ENCODE results near the gene CREB5. TPM values are rescaled to one million over a fixed set of nuclear protein-coding genes. Genes with fewer than 3 reads are reported as not detected.

CREB5 gene
- total RNA-seq, 1 experiment from 2014 or later, result 2.1 TPM

DNA sequence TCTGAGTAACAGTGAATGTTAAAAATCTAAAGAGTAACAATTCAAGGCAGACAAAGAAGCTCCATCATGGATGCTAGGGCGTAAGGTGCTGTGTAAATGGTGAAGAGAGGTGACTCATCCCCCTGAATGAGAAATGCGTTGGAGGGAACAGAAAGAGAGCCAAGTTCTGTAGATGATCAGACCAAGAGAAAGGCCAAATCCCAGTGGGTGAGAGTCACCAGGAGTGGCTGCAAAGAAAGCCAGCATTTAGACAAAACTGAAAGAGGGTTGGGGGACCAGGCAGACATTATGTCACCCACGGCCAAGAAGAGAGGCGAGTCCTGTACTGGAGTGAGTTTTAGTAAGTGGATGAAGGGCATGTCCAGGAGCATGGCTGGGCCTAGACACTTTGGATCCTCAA is 392.7 kb downstream of the CREB5 start:
- no TSS peak for BruUV-seq (replicated peaks)
- ChIA-PET POLR2A (ENCODE audit: unreplicated experiment) (no interaction called here), CTCF (no interaction called here)
- H3F3A ChIP-seq (ENCODE audit: insufficient read depth, low read depth), result no peaks in the 10 kb centered on the region
- no peaks in the 10 kb centered on the region for H3K36me3 ChIP-seq (ENCODE audit: low read depth)
- peaks cover 4% of the 10 kb centered on the region; the same call in 1 of the 2 replicates for H3K9me2 ChIP-seq (ENCODE audit: insufficient read depth)
- intact Hi-C loops (cut with micrococcal nuclease; ENCODE audit: unreplicated experiment), result no loop called here
- H4K20me1 ChIP-seq (ENCODE audit: insufficient read depth), result no peaks in the 10 kb centered on the region
- no peak for DNase-seq
- no peak overlapping the region for H3K4me3 ChIP-seq
- H3K27me3 ChIP-seq (ENCODE audit: insufficient read depth, low read depth), result no peaks in the 10 kb centered on the region
- no peaks in the 10 kb centered on the region for H3K79me2 ChIP-seq (ENCODE audit: low read depth)
- no peaks in the 10 kb centered on the region for H3K9me3 ChIP-seq (ENCODE audit: insufficient read depth, low read depth)
- no peak overlapping the region for H3K27ac ChIP-seq
- no peak for TF ChIP-seq EZH2 (IDR thresholded peaks at IDR 0.05; ENCODE audit: low read depth)
- H3K4me1 ChIP-seq (replicated peaks; ENCODE audit: insufficient read depth), result 0 out of 2 replicates have a peak, but pooled peaks cover 6% of the 10 kb centered on the region
- H3K4me2 ChIP-seq, result no peak overlapping the region
- no peak overlapping the region for H2AFZ ChIP-seq

- H4K20me1 ChIP-seq (ENCODE audit: insufficient read depth), result no peaks in the 10 kb centered on the region
- no TSS peak for BruUV-seq (replicated peaks)
- H3F3A ChIP-seq (ENCODE audit: insufficient read depth, low read depth), result no peaks in the 10 kb centered on the region
- 0 out of 2 replicates have a peak, but pooled peaks cover 6% of the 10 kb centered on the region for H3K4me1 ChIP-seq (replicated peaks; ENCODE audit: insufficient read depth)
- no peaks in the 10 kb centered on the region for H3K9me3 ChIP-seq (ENCODE audit: insufficient read depth, low read depth)
- no peak overlapping the region for H3K27ac ChIP-seq
- intact Hi-C loops (cut with micrococcal nuclease; ENCODE audit: unreplicated experiment), result no loop called here
- TF ChIP-seq CTCF (conservative IDR thresholded peaks at IDR 0.05) (no peak), EZH2 (IDR thresholded peaks at IDR 0.05; ENCODE audit: low read depth) (no peak)
- H2AFZ ChIP-seq, result no peak overlapping the region
- CTCF ChIA-PET, result no interaction called here
- peaks cover 4% of the 10 kb centered on the region; the same call in 1 of the 2 replicates for H3K9me2 ChIP-seq (ENCODE audit: insufficient read depth)
- POLR2A ChIA-PET (ENCODE audit: unreplicated experiment), result no interaction called here
- no peaks in the 10 kb centered on the region for H3K36me3 ChIP-seq (ENCODE audit: low read depth)
- H3K27me3 ChIP-seq (ENCODE audit: insufficient read depth, low read depth), result no peaks in the 10 kb centered on the region
- H3K4me2 ChIP-seq, result no peak overlapping the region
- H3K4me3 ChIP-seq, result no peak overlapping the region
- DNase-seq, result no peak
- no peaks in the 10 kb centered on the region for H3K79me2 ChIP-seq (ENCODE audit: low read depth)
Measured at GRCh38 chr7:28806841-28807240, 394.5 kb downstream of the CREB5 start.

DNA sequence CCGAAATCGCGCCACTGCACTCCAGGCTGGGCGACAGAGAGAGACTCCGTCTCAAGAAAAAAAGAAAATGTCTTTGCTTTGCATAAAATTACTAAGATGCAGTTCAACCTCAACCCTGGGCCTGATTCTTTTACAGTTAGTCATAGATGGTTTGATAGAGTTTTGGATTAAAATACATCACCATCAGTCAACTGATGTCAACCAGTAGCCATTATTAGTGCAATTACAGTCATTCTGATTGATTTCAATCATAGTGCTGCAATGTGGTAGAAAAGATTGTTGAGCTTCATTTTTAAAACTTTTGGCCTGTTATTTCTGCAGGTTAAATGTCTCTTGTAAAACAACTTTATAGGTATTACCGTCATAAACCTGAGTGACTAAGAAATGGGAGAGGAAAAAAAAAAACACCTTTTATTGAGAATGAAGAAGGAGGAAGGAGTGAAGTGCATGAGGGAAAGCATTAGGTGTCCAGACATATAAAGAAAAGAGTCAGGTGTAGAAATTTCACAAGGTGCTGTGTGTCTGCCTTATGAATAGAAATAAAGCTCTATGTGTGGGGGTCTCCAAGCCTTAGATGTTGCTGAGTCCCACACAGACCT is 395.2 kb downstream of the CREB5 start:
- Histone ChIP-seq H3K4me1 (replicated peaks; ENCODE audit: insufficient read depth) (0 out of 2 replicates have a peak, but pooled peaks cover 6% of the 10 kb centered on the region), H4K20me1 (ENCODE audit: insufficient read depth) (no peaks in the 10 kb centered on the region), H2AFZ (no peak overlapping the region), H3K27me3 (ENCODE audit: insufficient read depth, low read depth) (no peaks in the 10 kb centered on the region), H3K9me3 (ENCODE audit: insufficient read depth, low read depth) (no peaks in the 10 kb centered on the region), H3K27ac (no peak overlapping the region), H3K4me2 (no peak overlapping the region), H3K9me2 (ENCODE audit: insufficient read depth) (peaks cover 7% of the 10 kb centered on the region; the same call in 1 of the 2 replicates), H3K79me2 (ENCODE audit: low read depth) (no peaks in the 10 kb centered on the region), H3K36me3 (ENCODE audit: low read depth) (no peaks in the 10 kb centered on the region), H3K4me3 (no peak overlapping the region), H3F3A (ENCODE audit: insufficient read depth, low read depth) (no peaks in the 10 kb centered on the region)
- CTCF ChIA-PET, result no interaction called here
- TF ChIP-seq EZH2 (IDR thresholded peaks at IDR 0.05; ENCODE audit: low read depth), result no peak
- no peak for TF ChIP-seq CTCF (conservative IDR thresholded peaks at IDR 0.05)
- POLR2A ChIA-PET (ENCODE audit: unreplicated experiment), result no interaction called here
- DNase-seq, result no peak
- intact Hi-C loops (cut with micrococcal nuclease; ENCODE audit: unreplicated experiment), result no loop called here
- no TSS peak for BruUV-seq (replicated peaks)
